Measurements from ENCODE around the gene CDK10.

CDK10 gene

GRCh38 chr16:89706518-89707260 lies 20.2 kb downstream of the CDK10 start:
- TF ChIP-seq CREB1 (IDR thresholded peaks at IDR 0.05; ENCODE audit: low read depth) (no peak), EP300 (IDR thresholded peaks at IDR 0.05; ENCODE audit: borderline replicate concordance) (no peak), TEAD4 (IDR thresholded peaks at IDR 0.05) (no peak), FOXM1 (IDR thresholded peaks at IDR 0.05; ENCODE audit: borderline replicate concordance, low read depth) (no peak), CEBPB (IDR thresholded peaks at IDR 0.05) (no peak), YY1 (IDR thresholded peaks at IDR 0.05; ENCODE audit: low read depth) (no peak), ZBTB7A (IDR thresholded peaks at IDR 0.05; ENCODE audit: low read depth) (no peak), RAD21 (IDR thresholded peaks at IDR 0.05; ENCODE audit: low read depth) (no peak), USF1 (IDR thresholded peaks at IDR 0.05) (no peak), TAF1 (IDR thresholded peaks at IDR 0.05; ENCODE audit: low read depth) (no peak), TCF12 (IDR thresholded peaks at IDR 0.05; ENCODE audit: low read depth) (no peak), NFIC (IDR thresholded peaks at IDR 0.05) (no peak), EGR1 (IDR thresholded peaks at IDR 0.05) (no peak)
- TF ChIP-seq, protein P1, sequence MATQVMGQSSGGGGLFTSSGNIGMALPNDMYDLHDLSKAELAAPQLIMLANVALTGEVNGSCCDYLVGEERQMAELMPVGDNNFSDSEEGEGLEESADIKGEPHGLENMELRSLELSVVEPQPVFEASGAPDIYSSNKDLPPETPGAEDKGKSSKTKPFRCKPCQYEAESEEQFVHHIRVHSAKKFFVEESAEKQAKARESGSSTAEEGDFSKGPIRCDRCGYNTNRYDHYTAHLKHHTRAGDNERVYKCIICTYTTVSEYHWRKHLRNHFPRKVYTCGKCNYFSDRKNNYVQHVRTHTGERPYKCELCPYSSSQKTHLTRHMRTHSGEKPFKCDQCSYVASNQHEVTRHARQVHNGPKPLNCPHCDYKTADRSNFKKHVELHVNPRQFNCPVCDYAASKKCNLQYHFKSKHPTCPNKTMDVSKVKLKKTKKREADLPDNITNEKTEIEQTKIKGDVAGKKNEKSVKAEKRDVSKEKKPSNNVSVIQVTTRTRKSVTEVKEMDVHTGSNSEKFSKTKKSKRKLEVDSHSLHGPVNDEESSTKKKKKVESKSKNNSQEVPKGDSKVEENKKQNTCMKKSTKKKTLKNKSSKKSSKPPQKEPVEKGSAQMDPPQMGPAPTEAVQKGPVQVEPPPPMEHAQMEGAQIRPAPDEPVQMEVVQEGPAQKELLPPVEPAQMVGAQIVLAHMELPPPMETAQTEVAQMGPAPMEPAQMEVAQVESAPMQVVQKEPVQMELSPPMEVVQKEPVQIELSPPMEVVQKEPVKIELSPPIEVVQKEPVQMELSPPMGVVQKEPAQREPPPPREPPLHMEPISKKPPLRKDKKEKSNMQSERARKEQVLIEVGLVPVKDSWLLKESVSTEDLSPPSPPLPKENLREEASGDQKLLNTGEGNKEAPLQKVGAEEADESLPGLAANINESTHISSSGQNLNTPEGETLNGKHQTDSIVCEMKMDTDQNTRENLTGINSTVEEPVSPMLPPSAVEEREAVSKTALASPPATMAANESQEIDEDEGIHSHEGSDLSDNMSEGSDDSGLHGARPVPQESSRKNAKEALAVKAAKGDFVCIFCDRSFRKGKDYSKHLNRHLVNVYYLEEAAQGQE (IDR thresholded peaks at IDR 0.05; ENCODE audit: low read depth), result no peak
- TF ChIP-seq, protein P2, sequence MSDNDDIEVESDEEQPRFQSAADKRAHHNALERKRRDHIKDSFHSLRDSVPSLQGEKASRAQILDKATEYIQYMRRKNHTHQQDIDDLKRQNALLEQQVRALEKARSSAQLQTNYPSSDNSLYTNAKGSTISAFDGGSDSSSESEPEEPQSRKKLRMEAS (IDR thresholded peaks at IDR 0.05), result no peak

DNA sequence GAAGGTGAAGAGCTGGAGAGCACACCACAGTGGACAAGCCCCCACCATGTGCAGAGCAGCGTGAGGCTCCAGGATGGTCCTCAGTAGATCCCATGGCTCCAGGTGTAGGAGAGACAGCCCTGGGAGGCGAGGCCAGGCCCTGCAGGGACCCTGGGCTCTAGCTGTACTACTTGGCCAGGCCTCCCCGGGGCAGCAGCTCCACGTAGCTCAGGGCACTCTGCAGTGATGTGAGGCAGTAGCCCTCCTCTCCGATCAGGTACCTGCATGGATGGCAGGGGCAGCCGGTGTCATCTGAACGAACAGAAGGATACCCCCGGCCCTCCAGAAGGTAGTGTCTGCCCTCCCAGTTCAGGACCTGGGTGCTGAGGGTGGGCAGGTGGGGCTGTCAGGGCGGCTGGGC lies 21.2 kb downstream of the CDK10 start:
- TF ChIP-seq TAF1 (IDR thresholded peaks at IDR 0.05; ENCODE audit: low read depth) (no peak), YY1 (IDR thresholded peaks at IDR 0.05; ENCODE audit: low read depth) (no peak), EP300 (IDR thresholded peaks at IDR 0.05; ENCODE audit: borderline replicate concordance) (no peak), RAD21 (IDR thresholded peaks at IDR 0.05; ENCODE audit: low read depth) (no peak), EGR1 (IDR thresholded peaks at IDR 0.05) (no peak), CREB1 (IDR thresholded peaks at IDR 0.05; ENCODE audit: low read depth) (no peak), TCF12 (IDR thresholded peaks at IDR 0.05; ENCODE audit: low read depth) (no peak), ZBTB7A (IDR thresholded peaks at IDR 0.05; ENCODE audit: low read depth) (no peak), USF1 (IDR thresholded peaks at IDR 0.05) (no peak), FOXM1 (IDR thresholded peaks at IDR 0.05; ENCODE audit: borderline replicate concordance, low read depth) (no peak), TEAD4 (IDR thresholded peaks at IDR 0.05) (no peak), NFIC (IDR thresholded peaks at IDR 0.05) (no peak), CEBPB (IDR thresholded peaks at IDR 0.05) (no peak)
- TF ChIP-seq, protein P1 (IDR thresholded peaks at IDR 0.05; ENCODE audit: low read depth), result no peak
- TF ChIP-seq, protein P2 (IDR thresholded peaks at IDR 0.05), result no peak

- TF ChIP-seq CEBPB (IDR thresholded peaks at IDR 0.05), result no peak
- TF ChIP-seq USF1 (IDR thresholded peaks at IDR 0.05), result no peak
- TF ChIP-seq TEAD4 (IDR thresholded peaks at IDR 0.05), result no peak
- no peak for TF ChIP-seq TCF12 (IDR thresholded peaks at IDR 0.05; ENCODE audit: low read depth)
- TF ChIP-seq TAF1 (IDR thresholded peaks at IDR 0.05; ENCODE audit: low read depth), result no peak
- TF ChIP-seq FOXM1 (IDR thresholded peaks at IDR 0.05; ENCODE audit: borderline replicate concordance, low read depth), result no peak
- TF ChIP-seq EP300 (IDR thresholded peaks at IDR 0.05; ENCODE audit: borderline replicate concordance), result no peak
Measured at GRCh38 chr16:89708481-89708931, 22.0 kb downstream of the CDK10 start.

DNA sequence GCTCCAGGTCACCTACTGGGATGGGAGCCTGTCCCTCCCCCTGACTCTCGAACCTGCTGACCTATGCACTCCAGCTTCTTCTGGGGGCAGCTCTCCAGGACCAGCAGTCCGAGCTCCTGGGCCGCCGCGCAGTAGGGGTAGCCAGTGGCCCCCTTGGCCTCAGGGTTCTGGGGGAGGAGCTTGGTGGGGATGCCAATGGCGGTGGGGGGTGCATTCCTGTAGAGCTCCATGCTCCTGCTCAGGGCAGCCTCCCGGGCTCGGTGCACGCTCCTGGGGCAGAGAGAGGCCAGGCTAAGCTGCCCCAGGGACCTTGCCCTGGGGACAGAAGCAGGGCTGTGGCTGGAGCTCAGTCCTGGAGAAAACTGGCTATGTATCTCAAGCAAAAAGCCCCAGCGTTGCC lies 22.7 kb downstream of the CDK10 start:
- TF ChIP-seq NFIC (IDR thresholded peaks at IDR 0.05), result no peak
- no peak for TF ChIP-seq RAD21 (IDR thresholded peaks at IDR 0.05; ENCODE audit: low read depth)
- no peak for TF ChIP-seq ZBTB7A (IDR thresholded peaks at IDR 0.05; ENCODE audit: low read depth)
- TF ChIP-seq, protein P2 (IDR thresholded peaks at IDR 0.05), result no peak
- no peak for TF ChIP-seq TEAD4 (IDR thresholded peaks at IDR 0.05)
- TF ChIP-seq TAF1 (IDR thresholded peaks at IDR 0.05; ENCODE audit: low read depth), result no peak
- TF ChIP-seq YY1 (IDR thresholded peaks at IDR 0.05; ENCODE audit: low read depth), result no peak
- no peak for TF ChIP-seq CREB1 (IDR thresholded peaks at IDR 0.05; ENCODE audit: low read depth)
- no peak for TF ChIP-seq TCF12 (IDR thresholded peaks at IDR 0.05; ENCODE audit: low read depth)
- no peak for TF ChIP-seq USF1 (IDR thresholded peaks at IDR 0.05)
- TF ChIP-seq EP300 (IDR thresholded peaks at IDR 0.05; ENCODE audit: borderline replicate concordance), result no peak
- no peak for TF ChIP-seq EGR1 (IDR thresholded peaks at IDR 0.05)
- TF ChIP-seq, protein P1 (IDR thresholded peaks at IDR 0.05; ENCODE audit: low read depth), result no peak
- no peak for TF ChIP-seq FOXM1 (IDR thresholded peaks at IDR 0.05; ENCODE audit: borderline replicate concordance, low read depth)
- TF ChIP-seq CEBPB (IDR thresholded peaks at IDR 0.05), result no peak

All from Ishikawa (cell line).